Progenitor cell of endocrine pancreas (in vitro differentiated cells): ENCODE data around the gene RPL27. TPM values are rescaled to one million over a fixed set of nuclear protein-coding genes. Genes with fewer than 3 reads are reported as not detected.

Experiments used
- DNase-seq: peaks from one replicate; pipeline ENCODE4 v3.0.0; 2021; ENCODE audit warnings: low spot score; ENCODE audit not compliant: unreplicated experiment
- H3K27ac Mint-ChIP-seq: 2 replicates; pipeline ENCODE4 v1.8.0; 2021; ENCODE audit warnings: mild to moderate bottlenecking, moderate library complexity, mixed read lengths
- H3K27me3 Mint-ChIP-seq: 2 replicates; pipeline ENCODE4 v1.8.0; 2021; ENCODE audit warnings: mixed read lengths
- H3K36me3 Mint-ChIP-seq: 2 replicates; pipeline ENCODE4 v1.8.0; 2022; ENCODE audit warnings: mixed read lengths; ENCODE audit not compliant: insufficient read depth
- H3K4me1 Mint-ChIP-seq: 2 replicates; pipeline ENCODE4 v1.8.0; 2021; ENCODE audit warnings: low read depth, mixed read lengths
- H3K4me3 Mint-ChIP-seq: 2 replicates; pipeline ENCODE4 v1.8.0; 2021; ENCODE audit warnings: low read depth, mild to moderate bottlenecking, moderate library complexity, mixed read lengths
- H3K9me3 Mint-ChIP-seq: 2 replicates; pipeline ENCODE4 v1.8.0; 2021; ENCODE audit warnings: low read depth, mixed read lengths
- CTCF ChIP-seq: fragments of 200-600 bp; sonication (generic); IDR thresholded peaks from one replicate; pipeline ENCODE4 v1.5.0; 2021; ENCODE audit warnings: antibody characterized with exemption, mild to moderate bottlenecking; ENCODE audit not compliant: unreplicated experiment
- total RNA-seq: library from RNA; stranded (reverse); gene quantifications from 2 replicates; pipeline ENCODE4 v1.2.1, GENCODE V29; 2021

RPL27 gene
- total RNA-seq, 1 donor from 2014 or later = 862 TPM

GRCh38 chr17:43025766-43026537 is 27.7 kb downstream of the RPL27 start:
- DNase-seq = no peak
- H3K4me3 Mint-ChIP-seq = peak overlapping the region; percentile 83
- H3K27me3 Mint-ChIP-seq = no peaks in the 10 kb centered on the region
- peak overlapping the region; percentile 90 for H3K27ac Mint-ChIP-seq
- H3K4me1 Mint-ChIP-seq = peaks cover 9% of the 10 kb centered on the region
- H3K9me3 Mint-ChIP-seq = no peaks in the 10 kb centered on the region
- TF ChIP-seq CTCF = no peak
- no peaks in the 10 kb centered on the region for H3K36me3 Mint-ChIP-seq

- peak overlapping the region; percentile 64 for H3K27ac Mint-ChIP-seq
Observed at GRCh38 chr17:43026595-43026994, 28.4 kb downstream of the RPL27 start.

GRCh38 chr17:43027091-43028032 is 29.1 kb downstream of the RPL27 start:
- H3K4me3 Mint-ChIP-seq = no peak overlapping the region
- H3K9me3 Mint-ChIP-seq = no peaks in the 10 kb centered on the region
- no peaks in the 10 kb centered on the region for H3K27me3 Mint-ChIP-seq
- H3K27ac Mint-ChIP-seq = no peak overlapping the region
- H3K4me1 Mint-ChIP-seq = peaks cover 6% of the 10 kb centered on the region
- no peak for DNase-seq
- H3K36me3 Mint-ChIP-seq = no peaks in the 10 kb centered on the region
- no peak for TF ChIP-seq CTCF

More at GRCh38 chr17:43026595-43026994, 28.4 kb downstream of the RPL27 start:
- Mint-ChIP-seq H3K27me3 (no peaks in the 10 kb centered on the region), H3K36me3 (no peaks in the 10 kb centered on the region), H3K4me1 (peaks cover 6% of the 10 kb centered on the region), H3K9me3 (no peaks in the 10 kb centered on the region), H3K4me3 (peak overlapping the region; percentile 65)
- TF ChIP-seq CTCF = no peak
- DNase-seq = no peak

GRCh38 chr17:43028221-43028861 is 30.1 kb downstream of the RPL27 start:
- Mint-ChIP-seq H3K36me3 (no peaks in the 10 kb centered on the region), H3K27ac (no peak overlapping the region), H3K4me3 (no peak overlapping the region), H3K4me1 (peaks cover 6% of the 10 kb centered on the region), H3K9me3 (no peaks in the 10 kb centered on the region), H3K27me3 (no peaks in the 10 kb centered on the region)
- no peak for DNase-seq
- TF ChIP-seq CTCF = no peak

- H3K9me3 Mint-ChIP-seq = no peaks in the 10 kb centered on the region
- no peak overlapping the region for H3K27ac Mint-ChIP-seq
- no peaks in the 10 kb centered on the region for H3K27me3 Mint-ChIP-seq
- no peak for DNase-seq
- peaks cover 19% of the 10 kb centered on the region for H3K4me1 Mint-ChIP-seq
- H3K4me3 Mint-ChIP-seq = no peak overlapping the region
- TF ChIP-seq CTCF = no peak
- H3K36me3 Mint-ChIP-seq = no peaks in the 10 kb centered on the region
Observed at GRCh38 chr17:43030137-43030767, 32.0 kb downstream of the RPL27 start.
